BLaER1 (cell line): Measurements from ENCODE around the gene FOXD2.
"Not testable (repeated sequence)": the region's sequence is repeated elsewhere in the genome, so short reads cannot be mapped to it uniquely, and the experiment has no call there.

Experiments
- H3K27ac ChIP-seq: shearing (Covaris generic); formaldehyde crosslinking; 2 replicates; pipeline ENCODE4 v1.8.1; 2022
- H3K27me3 ChIP-seq: shearing (Covaris generic); formaldehyde crosslinking; 2 replicates; pipeline ENCODE4 v1.8.1; 2022
- H3K36me3 ChIP-seq: shearing (Covaris generic); formaldehyde crosslinking; 2 replicates; pipeline ENCODE4 v1.8.1; 2022
- H3K4me1 ChIP-seq: shearing (Covaris generic); formaldehyde crosslinking; 2 replicates; pipeline ENCODE4 v1.8.1; 2022
- H3K4me2 ChIP-seq: shearing (Covaris generic); formaldehyde crosslinking; 2 replicates; pipeline ENCODE4 v1.8.1; 2022
- H3K4me3 ChIP-seq: shearing (Covaris generic); formaldehyde crosslinking; 2 replicates; pipeline ENCODE4 v1.8.1; 2022
- H3K9ac ChIP-seq: shearing (Covaris generic); formaldehyde crosslinking; 2 replicates; pipeline ENCODE4 v1.8.1; 2022
- H3K9me3 ChIP-seq: shearing (Covaris generic); formaldehyde crosslinking; 2 replicates; pipeline ENCODE4 v1.8.1; 2022
- H4K20me1 ChIP-seq: shearing (Covaris generic); formaldehyde crosslinking; 2 replicates; pipeline ENCODE4 v1.8.1; 2022
- Cebpa-rat ChIP-seq: shearing (Covaris generic); IDR thresholded peaks from 2 replicates; pipeline ENCODE4 v1.8.1; 2022

FOXD2 gene

GRCh38 chr1:47443530-47444296 lies 5.9 kb downstream of the FOXD2 start:
- H3K4me1 ChIP-seq = peaks cover 20% of the 10 kb centered on the region
- no peak for TF ChIP-seq Cebpa-rat

GRCh38 chr1:47444297-47444561 lies 6.4 kb downstream of the FOXD2 start:
- peaks cover 15% of the 10 kb centered on the region for H3K4me1 ChIP-seq
- H4K20me1 ChIP-seq = peaks cover 79% of the 10 kb centered on the region
- no peak for TF ChIP-seq Cebpa-rat
- no peak overlapping the region for H3K9ac ChIP-seq
- H3K27me3 ChIP-seq = peaks cover 100% of the 10 kb centered on the region
- peaks cover 4% of the 10 kb centered on the region; the same call in 1 of the 2 replicates for H3K9me3 ChIP-seq
- peak overlapping the region; percentile 74 for H3K4me2 ChIP-seq
- peak overlapping the region; percentile 53 for H3K4me3 ChIP-seq
- H3K36me3 ChIP-seq = no peaks in the 10 kb centered on the region
- H3K27ac ChIP-seq = no peak overlapping the region

More at GRCh38 chr1:47443530-47444296, 5.9 kb downstream of the FOXD2 start:
- no peak overlapping the region for H3K27ac ChIP-seq
- H3K4me2 ChIP-seq = no peak overlapping the region
- H3K9ac ChIP-seq = no peak overlapping the region
- no peaks in the 10 kb centered on the region for H3K36me3 ChIP-seq
- H4K20me1 ChIP-seq = peaks cover 84% of the 10 kb centered on the region
- H3K9me3 ChIP-seq = peaks cover 4% of the 10 kb centered on the region; the same call in 1 of the 2 replicates
- peaks cover 100% of the 10 kb centered on the region for H3K27me3 ChIP-seq
- no peak overlapping the region; the same call in 1 of the 2 replicates for H3K4me3 ChIP-seq

GRCh38 chr1:47444562-47445465 lies 7.0 kb downstream of the FOXD2 start:
- peaks cover 100% of the 10 kb centered on the region for H3K27me3 ChIP-seq

GRCh38 chr1:47445823-47446550 lies 8.1 kb downstream of the FOXD2 start:
- H3K4me2 ChIP-seq = no peak overlapping the region
- peaks cover 100% of the 10 kb centered on the region for H3K27me3 ChIP-seq
- H3K36me3 ChIP-seq = no peaks in the 10 kb centered on the region
- peaks cover 4% of the 10 kb centered on the region; the same call in 1 of the 2 replicates for H3K9me3 ChIP-seq
- peaks cover 9% of the 10 kb centered on the region for H3K4me1 ChIP-seq
- no peak overlapping the region for H3K27ac ChIP-seq
- no peak overlapping the region for H3K9ac ChIP-seq
- no peak overlapping the region for H3K4me3 ChIP-seq
- H4K20me1 ChIP-seq = peaks cover 62% of the 10 kb centered on the region
- TF ChIP-seq Cebpa-rat = no peak

More at GRCh38 chr1:47444562-47445465, 7.0 kb downstream of the FOXD2 start:
- no peak for TF ChIP-seq Cebpa-rat
- H3K36me3 ChIP-seq = no peaks in the 10 kb centered on the region
- no peak overlapping the region for H3K9ac ChIP-seq
- H3K27ac ChIP-seq = no peak overlapping the region
- peak overlapping the region; percentile 53 for H3K4me3 ChIP-seq
- peaks cover 9% of the 10 kb centered on the region for H3K4me1 ChIP-seq
- H3K9me3 ChIP-seq = peaks cover 4% of the 10 kb centered on the region; the same call in 1 of the 2 replicates
- H3K4me2 ChIP-seq = peak overlapping the region; percentile 74
- H4K20me1 ChIP-seq = peaks cover 73% of the 10 kb centered on the region

GRCh38 chr1:47448462-47449222 lies 10.8 kb downstream of the FOXD2 start:
- Histone ChIP-seq H4K20me1 (peaks cover 38% of the 10 kb centered on the region), H3K4me1 (peaks cover 9% of the 10 kb centered on the region), H3K9me3 (no peaks in the 10 kb centered on the region), H3K4me3 (no peak overlapping the region), H3K27me3 (peaks cover 79% of the 10 kb centered on the region), H3K9ac (no peak overlapping the region), H3K4me2 (no peak overlapping the region), H3K36me3 (no peaks in the 10 kb centered on the region), H3K27ac (no peak overlapping the region)
- no peak for TF ChIP-seq Cebpa-rat

- H4K20me1 ChIP-seq = peaks cover 24% of the 10 kb centered on the region
- H3K4me2 ChIP-seq = no peak overlapping the region
- H3K9ac ChIP-seq = no peak overlapping the region
- TF ChIP-seq Cebpa-rat = no peak
- no peaks in the 10 kb centered on the region for H3K36me3 ChIP-seq
- H3K4me3 ChIP-seq = no peak overlapping the region
- no peak overlapping the region for H3K27ac ChIP-seq
- H3K9me3 ChIP-seq = no peaks in the 10 kb centered on the region
- peaks cover 66% of the 10 kb centered on the region for H3K27me3 ChIP-seq
- H3K4me1 ChIP-seq = peaks cover 3% of the 10 kb centered on the region
Observed at GRCh38 chr1:47449822-47450552, 12.1 kb downstream of the FOXD2 start.

GRCh38 chr1:47450606-47451005 lies 12.8 kb downstream of the FOXD2 start:
- H3K9me3 ChIP-seq = no peaks in the 10 kb centered on the region
- H4K20me1 ChIP-seq = peaks cover 18% of the 10 kb centered on the region
- no peak overlapping the region for H3K4me3 ChIP-seq
- no peak overlapping the region for H3K27ac ChIP-seq
- H3K36me3 ChIP-seq = no peaks in the 10 kb centered on the region
- H3K9ac ChIP-seq = no peak overlapping the region
- no peak for TF ChIP-seq Cebpa-rat
- no peak overlapping the region for H3K4me2 ChIP-seq
- no peaks in the 10 kb centered on the region for H3K4me1 ChIP-seq
- H3K27me3 ChIP-seq = peaks cover 60% of the 10 kb centered on the region

- peaks cover under 1% of the 10 kb centered on the region for H4K20me1 ChIP-seq
- H3K36me3 ChIP-seq = no peaks in the 10 kb centered on the region
- no peaks in the 10 kb centered on the region for H3K9me3 ChIP-seq
- peaks cover 41% of the 10 kb centered on the region for H3K27me3 ChIP-seq
- no peak for TF ChIP-seq Cebpa-rat
- no peak overlapping the region for H3K4me2 ChIP-seq
- no peaks in the 10 kb centered on the region for H3K4me1 ChIP-seq
- H3K4me3 ChIP-seq = no peak overlapping the region
- H3K9ac ChIP-seq = no peak overlapping the region
- no peak overlapping the region for H3K27ac ChIP-seq
Observed at GRCh38 chr1:47452426-47452825, 14.6 kb downstream of the FOXD2 start.

- not testable (repeated sequence) for H3K4me3 ChIP-seq, H4K20me1 ChIP-seq, H3K4me2 ChIP-seq, H3K27ac ChIP-seq, H3K4me1 ChIP-seq, H3K9ac ChIP-seq, H3K36me3 ChIP-seq, H3K9me3 ChIP-seq
- H3K27me3 ChIP-seq = peaks cover 27% of the 10 kb centered on the region
Observed at GRCh38 chr1:47453910-47454309, 16.1 kb downstream of the FOXD2 start.
